ENCODE measurements around the gene PZP.
"Not testable (repeated sequence)": the region's sequence is repeated elsewhere in the genome, so short reads cannot be mapped to it uniquely, and the experiment has no call there.

The PZP gene

DNA sequence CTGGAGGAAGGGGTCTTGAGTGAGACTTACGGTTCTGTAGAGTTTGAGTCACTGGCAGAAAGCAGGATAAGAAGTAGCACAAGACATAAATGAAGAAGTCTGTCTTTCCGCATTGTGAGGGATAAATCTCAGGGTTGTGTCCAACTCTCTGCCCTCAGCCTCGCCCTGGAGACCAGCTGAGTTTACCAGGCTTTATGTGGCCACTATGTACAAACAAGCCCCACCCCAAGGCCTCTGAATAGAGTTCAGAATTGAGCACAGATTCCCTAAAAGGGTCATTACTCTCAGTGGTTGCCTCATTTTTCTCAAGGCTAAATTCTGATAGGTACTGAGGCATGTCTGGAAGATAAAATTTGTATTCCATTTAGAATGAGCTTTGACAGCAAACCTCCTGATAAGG lies at the start of gene PZP:
Gene PZP (minus strand): TSS at position 167 of the 400 bp plus-strand sequence. CDS start 54 bp downstream, at position 113.
- DNase-seq: no peak

DNA sequence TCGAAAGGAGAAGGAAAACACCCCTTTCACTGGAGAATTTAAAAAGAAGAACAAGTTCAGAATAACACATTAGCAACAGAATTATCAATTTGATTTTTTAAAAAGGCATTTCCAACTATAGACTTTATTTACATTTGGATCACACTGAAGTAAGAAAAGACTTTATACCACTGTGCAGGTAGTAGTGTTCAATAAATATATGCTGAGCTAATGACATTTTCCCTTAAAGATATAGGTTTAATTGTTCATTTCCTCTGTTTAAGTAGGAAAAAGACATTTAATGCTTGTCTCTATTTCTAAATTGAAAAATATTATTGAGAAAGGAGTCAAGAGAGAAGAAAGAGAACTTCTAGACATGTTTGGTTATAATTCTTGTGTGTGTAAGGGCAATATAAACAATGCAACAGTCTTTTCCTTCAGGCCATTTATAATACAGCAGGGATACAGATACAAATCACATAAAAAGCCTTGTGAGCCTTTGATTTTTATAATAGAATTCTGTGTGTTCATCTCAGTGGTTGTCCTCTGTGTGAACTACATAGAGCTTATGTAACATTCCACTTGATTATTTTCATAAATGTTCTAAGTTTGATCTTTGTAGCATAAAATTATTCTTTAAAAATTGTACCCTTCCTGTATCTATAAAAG lies 48.7 kb upstream of the PZP start:
- DNase-seq: no peak

DNA sequence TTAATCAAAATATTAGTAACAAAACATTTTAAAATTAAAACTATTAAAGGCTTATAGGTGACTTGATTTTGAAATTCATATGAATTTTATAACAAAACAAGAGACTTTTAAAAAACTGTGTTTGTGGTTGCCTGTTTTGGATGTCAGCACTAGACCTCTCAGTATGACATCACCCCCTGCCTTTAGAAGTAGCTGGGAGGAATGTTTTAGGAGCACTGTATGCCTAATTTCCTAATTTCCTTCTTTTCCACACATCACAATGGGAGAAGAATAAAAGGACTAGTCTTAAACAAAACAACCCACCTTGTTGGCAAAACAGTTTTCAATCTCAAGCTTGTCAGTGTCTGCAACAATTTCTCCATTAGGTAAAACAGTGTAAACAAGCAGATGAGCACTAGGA lies 48.1 kb upstream of the PZP start:
- DNase-seq: no peak

DNA sequence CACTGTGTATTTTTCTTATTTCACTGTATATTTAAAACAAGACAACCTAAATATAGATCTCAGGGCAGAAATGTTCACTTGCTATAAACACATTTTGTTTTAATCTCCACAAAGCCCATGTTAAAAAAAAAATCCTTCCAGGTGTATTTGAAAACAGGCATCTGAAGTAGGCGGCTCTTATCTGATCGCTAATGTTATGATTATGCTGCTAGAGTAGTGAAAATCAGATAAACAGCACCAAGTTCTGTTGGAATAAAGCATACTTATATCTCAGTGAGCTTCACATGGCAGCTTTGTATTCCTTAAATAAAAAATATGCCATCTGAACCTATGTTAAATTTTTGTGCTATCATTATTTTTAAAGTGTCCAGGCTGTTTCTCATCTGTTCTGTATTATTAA lies 47.6 kb upstream of the PZP start:
- no peak for DNase-seq

DNA sequence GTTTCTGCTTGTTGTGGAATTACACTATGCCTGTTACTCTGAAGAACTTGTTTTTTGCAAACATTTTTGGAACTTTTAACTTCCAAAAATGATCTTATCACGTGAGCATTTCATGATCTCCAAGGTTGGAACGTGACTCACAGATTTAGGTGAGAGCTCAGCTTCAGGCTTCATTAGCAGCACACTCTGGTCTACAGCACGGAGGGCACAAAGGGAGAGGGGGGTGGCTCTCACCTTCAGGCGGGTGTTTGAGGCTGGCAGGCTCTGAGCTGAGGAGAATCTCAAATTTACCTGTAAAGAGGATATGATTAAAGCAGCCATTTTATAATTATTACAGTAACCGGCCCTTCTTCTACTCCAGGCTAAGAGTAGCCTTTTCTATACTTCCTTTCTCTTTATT lies 45.3 kb upstream of the PZP start:
- no peak for DNase-seq

DNA sequence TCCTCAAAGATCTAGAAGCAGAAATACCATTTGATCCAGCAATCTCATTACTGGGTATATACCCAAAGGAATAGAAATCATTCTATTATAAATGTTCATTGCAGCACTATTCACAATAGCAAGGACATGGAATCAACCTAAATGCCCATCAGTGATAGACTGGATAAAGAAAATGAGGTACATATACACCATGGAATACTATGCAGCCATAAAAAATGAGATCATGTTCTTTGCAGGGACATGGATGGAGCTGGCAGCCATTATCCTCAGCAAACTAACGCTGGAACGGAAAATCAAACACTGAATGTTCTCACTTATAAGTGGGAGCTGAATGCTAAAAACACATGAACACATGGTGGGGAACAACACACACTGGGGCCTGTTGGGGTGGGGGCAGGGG lies 44.6 kb upstream of the PZP start:
- DNase-seq: not testable (repeated sequence)

DNA sequence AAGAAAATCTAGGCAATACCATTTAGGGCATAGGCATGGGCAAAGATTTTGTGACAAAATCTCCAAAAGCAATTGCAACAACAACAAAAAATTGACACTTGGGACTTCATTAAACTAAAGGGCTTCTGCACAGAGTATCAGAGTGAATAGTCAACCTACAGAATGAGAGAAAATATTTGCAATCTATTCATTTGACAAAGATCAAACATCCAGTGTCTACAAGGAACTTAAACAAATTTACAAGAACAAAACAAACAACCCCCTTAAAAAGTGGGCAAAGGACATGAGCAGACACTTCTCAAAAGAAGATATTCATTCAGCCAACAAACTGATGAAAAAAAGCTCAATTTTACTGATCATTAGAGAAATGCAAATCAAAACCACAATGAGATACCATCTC lies 44.1 kb upstream of the PZP start:
- DNase-seq: no peak

DNA sequence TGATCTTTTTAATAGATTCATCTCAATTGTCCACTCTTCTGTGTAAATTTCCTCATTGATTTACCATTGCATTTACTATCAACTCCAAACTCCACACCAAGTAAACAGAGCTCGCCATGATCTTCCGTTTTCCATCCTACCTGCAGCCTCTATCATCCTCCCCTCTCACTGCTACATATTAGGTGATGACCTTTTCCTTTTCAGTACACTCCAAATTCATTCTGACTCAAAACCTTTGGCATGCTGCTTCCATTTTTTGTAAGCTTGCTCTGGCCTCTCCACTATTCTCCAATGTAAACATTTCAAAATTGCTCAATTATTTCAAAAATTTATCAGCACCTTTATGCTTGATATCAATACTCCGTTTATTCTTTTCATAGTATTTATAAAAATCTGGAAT lies 40.2 kb upstream of the PZP start:
- DNase-seq: no peak

DNA sequence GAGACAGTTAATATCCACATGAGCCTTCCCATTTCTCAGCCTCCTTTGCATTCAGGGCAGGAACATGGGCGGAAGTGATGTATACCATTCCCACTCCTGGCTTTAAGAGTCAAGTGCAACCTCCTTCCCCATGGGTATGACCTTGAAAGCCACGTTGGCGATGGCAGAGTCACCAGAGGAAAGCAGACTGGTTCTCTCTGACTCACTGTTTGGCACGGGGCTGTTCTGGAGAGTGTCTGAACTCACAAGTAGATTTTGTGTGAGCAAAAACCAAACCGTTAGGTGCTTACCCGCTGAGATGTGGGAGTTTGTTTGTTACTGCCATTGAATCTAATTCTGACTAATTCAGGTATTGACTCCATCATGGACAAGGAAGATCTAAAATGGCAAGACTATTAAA lies 36.7 kb upstream of the PZP start:
- no peak for DNase-seq

DNA sequence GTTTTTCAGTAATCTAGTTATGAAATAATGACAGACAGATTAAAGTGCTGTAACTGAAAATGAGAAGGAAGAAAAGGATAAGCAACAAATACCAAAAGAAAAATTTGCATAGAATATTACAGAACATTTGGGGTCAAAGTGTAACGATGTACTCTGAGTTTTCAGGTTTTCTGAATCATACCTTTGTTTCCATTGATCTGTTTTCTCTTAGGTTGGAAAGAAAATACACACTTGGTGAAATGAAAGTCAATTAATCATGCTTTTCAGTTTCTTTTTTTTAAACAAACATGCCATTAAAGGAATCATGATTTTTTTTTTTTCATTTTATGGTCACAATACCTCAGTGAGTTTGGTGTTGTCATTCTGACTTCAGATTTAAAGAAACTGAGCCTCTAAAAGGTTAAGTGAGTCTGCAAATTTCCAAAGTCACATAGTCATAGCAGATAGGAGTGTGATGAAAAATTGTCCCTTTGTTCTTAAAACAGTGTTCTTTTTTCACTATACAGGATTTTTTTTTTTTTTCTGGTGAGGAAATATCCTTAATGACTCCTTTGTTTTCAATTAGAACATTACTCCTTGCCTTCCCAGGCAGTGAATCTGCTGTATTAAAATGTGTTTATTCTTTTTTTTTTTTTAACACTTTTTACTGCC lies 35.9 kb upstream of the PZP start:
- DNase-seq: no peak

DNA sequence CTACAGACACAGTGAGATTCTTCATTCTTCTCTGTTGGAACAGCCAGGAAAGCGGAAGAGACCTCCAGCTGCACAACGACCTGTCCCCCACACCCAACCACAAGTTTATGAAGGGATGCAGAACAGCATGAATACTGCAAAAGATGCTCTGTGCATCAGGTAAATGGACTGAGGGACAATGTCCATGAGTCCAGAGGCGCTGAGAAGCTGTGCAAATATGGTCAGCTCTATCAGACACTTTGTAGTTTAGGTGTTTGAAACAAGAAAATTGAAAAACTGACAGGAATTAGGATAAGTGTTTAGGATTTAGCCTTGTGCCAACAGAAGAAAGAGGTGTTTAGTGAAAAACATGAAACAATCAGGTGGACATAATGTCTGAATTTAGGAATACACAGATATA lies 33.1 kb upstream of the PZP start:
- no peak for DNase-seq

DNA sequence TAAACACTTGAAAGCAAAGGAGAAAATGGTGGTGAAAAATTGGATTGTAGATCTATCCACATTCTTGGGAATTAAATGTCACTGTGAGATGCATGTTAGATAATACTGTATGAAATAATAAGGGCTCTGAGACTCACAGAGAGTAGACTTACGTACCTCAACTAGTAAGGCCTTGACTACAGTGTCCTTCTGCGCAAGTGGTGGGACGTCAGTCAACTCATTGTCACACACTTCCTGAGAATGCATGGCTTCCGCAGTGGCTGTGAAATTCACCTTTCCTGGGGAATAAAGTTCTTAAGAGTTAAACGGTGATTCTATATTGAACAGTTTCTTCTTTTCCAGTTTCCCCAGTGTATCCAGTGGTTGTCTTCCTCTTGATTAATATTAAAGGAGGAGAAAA lies 32.6 kb upstream of the PZP start:
- no peak for DNase-seq

DNA sequence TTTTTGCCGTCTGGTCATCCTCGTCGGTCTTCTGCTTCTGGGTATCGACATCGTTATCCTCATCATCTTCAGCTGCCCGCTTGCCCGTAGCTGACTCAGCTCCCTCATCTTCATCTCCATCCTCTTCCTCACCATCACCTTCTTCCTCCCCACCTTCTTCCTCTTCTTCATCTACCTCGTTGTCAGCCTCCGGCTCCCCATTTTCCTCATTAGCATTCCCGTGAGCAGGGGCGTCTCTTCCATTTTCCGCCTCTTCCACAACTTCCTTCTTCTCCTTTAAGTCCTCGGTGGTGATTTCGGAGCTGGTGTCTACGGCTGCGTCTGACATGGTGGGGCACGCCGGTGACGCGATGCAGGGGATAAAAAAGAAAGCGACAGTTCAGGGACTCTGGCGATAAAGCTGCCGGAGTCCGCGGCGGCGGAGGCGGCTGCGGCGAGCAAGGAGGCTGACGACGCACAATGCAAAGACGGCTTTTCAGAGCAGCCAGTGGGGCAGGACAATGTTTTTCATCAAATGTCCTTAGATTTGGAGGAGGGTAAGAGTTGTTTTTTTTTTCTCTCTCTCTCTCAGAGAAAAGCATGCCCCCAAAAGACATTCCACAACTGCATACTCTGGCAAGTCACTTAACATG lies 31.9 kb upstream of the PZP start:
- not testable (repeated sequence) for DNase-seq

DNA sequence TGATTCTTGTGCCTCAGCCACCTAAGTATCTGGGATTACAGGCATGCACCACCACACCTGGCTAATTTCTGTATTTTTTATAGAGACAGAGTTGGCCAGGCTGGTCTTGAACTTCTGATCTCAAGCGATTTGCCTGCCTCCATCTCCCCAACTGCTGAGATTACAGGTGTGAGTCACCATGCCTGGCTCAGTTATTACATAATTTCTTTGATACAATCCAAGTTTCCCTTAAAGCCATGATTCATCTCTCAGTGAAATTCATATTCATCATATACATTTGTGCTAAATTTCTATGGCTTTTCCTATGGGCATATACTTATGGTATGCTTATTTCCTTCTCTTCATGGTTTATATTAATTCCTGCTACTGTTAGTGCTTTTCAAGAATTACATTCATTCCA lies 29.1 kb upstream of the PZP start:
- no peak for DNase-seq

DNA sequence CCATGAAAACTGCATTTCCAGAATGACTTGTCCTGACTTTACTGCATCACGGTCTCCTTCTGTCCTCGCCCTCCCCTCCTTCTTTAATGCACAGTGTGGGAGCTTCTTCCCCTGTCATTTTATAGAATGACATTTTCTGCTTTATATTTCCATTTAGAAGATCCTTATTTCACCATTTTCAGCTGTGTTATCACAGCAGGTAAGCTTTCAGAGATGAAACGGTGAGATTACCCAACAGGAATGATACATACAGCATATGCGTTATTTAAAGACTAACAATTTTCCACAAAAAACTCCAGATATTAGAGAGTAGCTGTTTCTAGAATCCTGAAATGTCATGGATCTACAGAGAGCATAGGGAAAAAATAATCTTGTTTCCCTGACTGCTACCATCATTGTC lies 27.3 kb upstream of the PZP start:
- DNase-seq: no peak

DNA sequence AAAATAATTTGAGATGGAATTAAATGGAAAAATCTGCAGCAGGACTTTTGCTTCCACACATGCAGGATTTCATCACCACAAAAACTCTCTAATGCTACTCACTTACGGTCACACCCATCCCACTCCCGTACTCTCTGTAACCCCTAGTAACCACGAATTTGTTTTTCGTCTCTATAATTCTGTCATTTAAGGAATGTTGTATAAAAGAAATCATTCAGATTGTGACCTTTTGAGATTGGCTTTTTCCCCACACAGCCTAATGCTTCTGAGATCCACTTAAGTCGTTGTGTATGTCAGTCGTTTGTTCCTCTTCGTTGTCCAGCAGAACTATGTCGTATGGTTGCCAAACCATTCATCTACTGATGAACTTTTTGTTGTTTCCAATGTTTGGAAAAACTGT lies 19.8 kb upstream of the PZP start:
- no peak for DNase-seq

DNA sequence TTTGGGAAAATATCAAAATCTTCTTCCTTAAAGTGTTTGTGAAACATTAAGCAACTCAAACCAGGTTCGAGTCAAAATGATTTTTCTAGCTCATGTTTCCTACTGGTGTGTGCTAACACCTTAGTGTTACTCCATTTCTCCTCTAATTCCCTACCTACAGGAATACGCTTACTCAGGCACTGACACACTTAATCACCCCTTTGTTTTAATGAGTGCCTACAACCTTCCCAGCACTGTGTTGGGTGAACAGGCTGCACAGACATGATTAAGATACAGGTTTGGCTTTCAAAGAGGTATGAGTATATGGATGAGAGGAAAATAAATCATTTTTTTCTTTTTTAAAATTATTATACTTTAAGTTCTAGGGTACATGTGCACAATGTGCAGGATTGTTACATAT lies 15.6 kb upstream of the PZP start:
- no peak for DNase-seq

DNA sequence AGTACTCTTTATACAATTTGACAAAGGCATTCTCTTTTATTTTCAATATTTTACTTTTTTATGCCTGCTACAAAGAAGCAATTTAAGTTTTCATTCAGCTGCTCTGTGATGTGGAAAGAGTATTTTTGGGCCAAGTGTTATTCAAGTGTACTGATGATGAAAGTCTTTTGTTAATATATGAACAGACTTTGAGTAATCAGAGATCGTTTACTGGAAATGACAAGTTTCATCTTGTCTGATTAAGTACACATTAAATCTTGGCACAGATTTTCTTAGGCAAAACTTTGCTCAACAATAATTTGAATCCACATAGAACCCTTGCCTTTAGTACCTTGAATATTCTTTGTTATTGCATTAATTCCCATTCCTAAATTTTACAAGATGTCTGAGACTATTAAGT lies 13.3 kb upstream of the PZP start:
- DNase-seq: no peak

DNA sequence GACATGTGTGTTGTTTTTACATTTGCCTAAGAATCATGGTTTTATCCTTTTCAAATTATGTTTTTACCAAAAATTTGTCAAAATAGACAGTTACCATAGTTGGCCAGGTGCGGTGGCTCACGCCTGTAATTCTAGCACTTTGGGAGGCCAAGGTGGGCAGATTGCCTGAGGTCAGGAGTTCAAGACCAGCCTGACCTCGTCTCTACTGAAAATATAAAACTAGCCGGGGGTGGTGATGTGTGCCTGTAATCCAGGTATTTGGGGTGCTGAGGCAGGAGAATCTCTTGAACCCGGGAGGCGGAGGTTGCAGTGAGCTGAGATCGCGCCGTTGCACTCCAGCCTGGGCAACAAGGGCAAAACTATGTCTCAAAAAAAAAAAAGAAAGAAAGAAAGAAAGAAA lies 12.8 kb upstream of the PZP start:
- DNase-seq: not testable (repeated sequence)

DNA sequence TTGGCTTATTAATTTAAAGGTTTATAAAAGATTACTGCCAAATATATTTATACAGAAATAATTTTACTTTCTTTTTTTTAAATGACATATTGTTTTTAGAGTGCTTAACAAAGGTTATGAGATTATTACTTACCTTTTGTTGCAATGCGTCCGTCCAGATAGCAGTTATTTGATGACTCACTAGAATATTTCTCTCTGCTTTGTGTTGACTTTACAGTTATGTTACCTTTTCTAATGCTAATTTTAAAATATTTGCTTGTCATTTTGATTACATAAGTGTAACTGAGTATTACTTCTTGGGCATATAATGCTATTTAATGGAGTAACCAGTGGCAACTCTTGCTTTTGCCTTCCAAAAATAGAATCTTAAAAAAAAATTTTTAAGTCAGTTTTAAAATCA lies 6.3 kb upstream of the PZP start:
- no peak for DNase-seq

DNA sequence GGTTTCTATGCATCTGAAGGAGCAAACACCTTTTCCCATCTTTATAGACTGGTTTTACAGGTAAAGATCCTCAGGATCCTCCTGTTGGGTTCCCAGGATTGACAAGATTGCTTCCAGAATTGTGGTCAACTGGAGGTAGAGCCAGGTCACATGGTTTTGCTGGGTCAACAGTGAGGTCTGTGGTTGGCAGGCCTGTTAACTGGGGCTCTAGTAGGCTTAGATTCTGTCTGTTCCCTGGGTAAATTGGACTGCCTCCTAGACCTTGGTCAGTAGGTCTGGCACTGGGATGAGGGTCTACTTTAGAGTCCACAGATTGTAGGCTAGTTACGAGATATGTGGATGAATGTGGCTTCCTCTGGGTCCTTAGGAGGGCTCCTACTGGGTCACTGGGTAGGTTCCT lies 3.5 kb upstream of the PZP start:
- DNase-seq: no peak

DNA sequence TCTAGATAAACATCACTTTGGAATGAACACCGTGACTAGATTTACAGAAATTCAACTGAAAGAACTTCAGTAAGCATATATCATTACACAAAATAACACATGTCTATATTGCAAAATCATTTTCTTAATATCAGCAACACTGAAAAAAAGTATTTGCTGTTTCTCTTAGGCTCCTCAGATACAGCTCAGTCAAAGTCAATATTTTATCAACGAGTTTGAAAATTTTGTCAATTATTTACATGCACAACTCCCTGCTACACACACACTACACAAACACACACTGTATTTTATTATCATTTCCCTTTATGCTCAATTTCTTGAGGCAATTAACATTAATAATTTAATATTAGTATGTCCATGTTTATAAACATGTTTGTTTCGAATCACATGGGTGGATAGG lies 3.8 kb downstream of the PZP start:
- no peak for DNase-seq

DNA sequence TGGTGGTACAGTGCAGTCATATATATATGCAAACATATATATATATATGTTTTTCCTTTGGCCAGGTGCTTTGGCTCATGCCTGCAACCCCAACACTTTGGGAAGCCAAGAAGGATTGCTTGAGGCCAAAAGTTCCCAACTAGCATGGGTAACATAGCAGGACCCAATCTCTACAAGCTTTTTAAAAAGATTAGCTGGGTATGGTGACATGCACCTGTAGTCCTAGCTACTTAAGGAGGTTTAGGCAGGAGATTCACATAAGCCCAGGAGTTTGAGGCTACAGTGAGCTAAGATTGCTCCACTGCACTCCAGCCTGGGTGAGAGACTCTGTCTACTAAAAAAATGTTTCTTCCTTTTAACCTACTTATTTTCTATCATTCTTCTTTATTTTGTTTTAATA lies 10.2 kb downstream of the PZP start:
- DNase-seq: no peak

DNA sequence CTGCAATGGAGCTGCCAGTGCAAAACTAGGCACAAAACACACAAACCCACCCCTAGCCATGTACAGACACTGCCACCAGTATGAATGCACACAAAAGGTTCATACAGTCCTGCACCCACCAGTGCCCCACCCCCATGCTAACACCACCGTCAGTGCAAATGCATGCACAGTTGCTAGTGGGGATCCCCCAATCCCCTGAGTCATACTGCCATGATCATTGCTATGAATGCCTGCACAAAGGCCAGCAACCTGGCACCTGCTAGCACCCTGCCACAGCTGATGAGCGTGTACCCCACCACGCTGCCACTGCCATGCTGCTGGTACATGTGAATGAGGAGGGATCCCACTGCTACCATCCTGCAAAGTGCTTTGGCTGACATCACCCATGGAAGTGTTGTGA lies 23.9 kb downstream of the PZP start:
- DNase-seq: no peak

DNA sequence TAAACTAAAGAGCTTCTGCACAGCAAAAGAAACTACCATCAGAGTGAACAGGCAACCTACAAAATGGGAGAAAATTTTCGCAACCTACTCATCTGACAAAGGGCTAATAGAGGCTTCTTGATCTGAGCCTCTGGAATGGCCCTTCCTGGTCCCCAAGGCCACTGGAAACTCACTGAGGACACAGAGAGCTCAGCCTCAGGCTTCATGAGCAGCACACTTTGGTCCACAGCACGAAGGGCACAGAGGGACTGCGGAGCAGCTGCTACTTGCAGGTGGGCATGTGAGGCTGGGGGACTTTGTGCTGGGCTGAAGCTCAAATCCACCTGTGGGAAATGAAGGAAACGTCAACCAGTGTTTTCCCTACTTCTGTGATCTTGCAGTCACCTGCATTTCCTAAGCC lies 27.4 kb downstream of the PZP start:
- DNase-seq: no peak
